Thoracic aorta (tissue), 2 donors: ENCODE measurements around the gene TCHHL1. TPM values are rescaled to one million over a fixed set of nuclear protein-coding genes. Genes with fewer than 3 reads are reported as not detected.

Source experiments
- ATAC-seq: fragments of 150-250 bp; one replicate; pipeline ENCODE4 v1.8.0; 2017; ENCODE audit warnings: low read depth; ENCODE audit not compliant: insufficient number of reproducible peaks, low FRiP score
- DNase-seq: peaks from one replicate; pipeline ENCODE4 v3.0.0-alpha.2; 2020; ENCODE audit warnings: low spot score
- H3K27ac ChIP-seq, 2 donors: fragments of 200-600 bp; sonication (generic); 1 replicate in 1 of 2; 2 replicates in 1 of 2; pipeline ENCODE4 v1.5.1; 2016; ENCODE audit warnings: mild to moderate bottlenecking in 2 of 2, moderate library complexity in 2 of 2
- H3K27me3 ChIP-seq: fragments of 200-600 bp; sonication (generic); replicated peaks from 2 replicates; pipeline ENCODE4 v1.6.0; 2016; ENCODE audit warnings: mild to moderate bottlenecking; ENCODE audit not compliant: insufficient read depth
- H3K36me3 ChIP-seq: fragments of 200-600 bp; sonication (generic); one replicate; pipeline ENCODE4 v1.5.1; 2016
- H3K4me1 ChIP-seq, 2 donors: fragments of 200-600 bp; sonication (generic); 1 replicate in 1 of 2; 2 replicates in 1 of 2; pipeline versions ENCODE4 v1.5.1 to v1.6.0; 2016; ENCODE audit warnings: low read depth in 2 of 2, mild to moderate bottlenecking in 1 of 2; ENCODE audit not compliant: control insufficient read depth in 1 of 2
- H3K4me3 ChIP-seq: fragments of 200-600 bp; sonication (generic); 2 replicates; pipeline ENCODE4 v1.5.1; 2016; ENCODE audit warnings: mild to moderate bottlenecking
- H3K9me3 ChIP-seq: fragments of 200-600 bp; sonication (generic); 2 replicates; pipeline ENCODE4 v1.5.1; 2016
- CTCF ChIP-seq: fragments of 200-600 bp; sonication (generic); IDR thresholded peaks from one replicate; pipeline ENCODE4 v1.5.1; 2019; ENCODE audit warnings: antibody characterized with exemption
- total RNA-seq, 2 donors: library from RNA; depleted of rRNA; stranded (reverse); fragments of >200 nt; gene quantifications; one replicate each; pipeline versions ENCODE4 v1.1.0 to v1.2.3, GENCODE V29; 2016

Gene TCHHL1
- total RNA-seq, 2 donors from 2014 or later: not detected

- Histone ChIP-seq H3K4me3 (peak overlapping the region; percentile 77), H3K27ac (no peak overlapping the region), H3K27me3 (peaks cover 4% of the 10 kb centered on the region), H3K36me3 (no peaks in the 10 kb centered on the region), H3K4me1 (peaks cover 29 to 38% of the 10 kb centered on the region in 2 donors), H3K9me3 (no peaks in the 10 kb centered on the region)
- ATAC-seq (no peak), DNase-seq (no peak)
- TF ChIP-seq CTCF: no peak
Measured at GRCh38 chr1:152107984-152108881, 19.4 kb upstream of the TCHHL1 start.

- ATAC-seq (no peak), DNase-seq (no peak)
- Histone ChIP-seq H3K27me3 (peaks cover 4% of the 10 kb centered on the region), H3K36me3 (no peaks in the 10 kb centered on the region), H3K4me1 (peaks cover 24 to 33% of the 10 kb centered on the region in 2 donors), H3K9me3 (no peaks in the 10 kb centered on the region), H3K4me3 (peak overlapping the region; percentile 77), H3K27ac (no peak overlapping the region)
- no peak for TF ChIP-seq CTCF
Measured at GRCh38 chr1:152107031-152107983, 18.4 kb upstream of the TCHHL1 start.

- Histone ChIP-seq H3K36me3 (no peaks in the 10 kb centered on the region), H3K4me1 (peaks cover 4 to 8% of the 10 kb centered on the region in 2 donors), H3K27ac (no peak overlapping the region), H3K27me3 (peaks cover 4% of the 10 kb centered on the region), H3K9me3 (no peaks in the 10 kb centered on the region), H3K4me3 (no peak overlapping the region)
- DNase-seq (no peak), ATAC-seq (no peak)
- no peak for TF ChIP-seq CTCF
Measured at GRCh38 chr1:152104854-152105253, 16.0 kb upstream of the TCHHL1 start.

GRCh38 chr1:152096931-152097330, 8.1 kb upstream of the TCHHL1 start:
- H3K9me3 ChIP-seq: peaks cover 16% of the 10 kb centered on the region
- no peak for DNase-seq
- H3K36me3 ChIP-seq: no peaks in the 10 kb centered on the region
- TF ChIP-seq CTCF: no peak
- H3K4me1 ChIP-seq: no peaks in the 10 kb centered on the region
- no peaks in the 10 kb centered on the region for H3K27me3 ChIP-seq
- no peak overlapping the region for H3K4me3 ChIP-seq
- H3K27ac ChIP-seq: no peak overlapping the region
- no peak for ATAC-seq

- Histone ChIP-seq H3K4me1 (no peaks in the 10 kb centered on the region), H3K27me3 (no peaks in the 10 kb centered on the region), H3K4me3 (no peak overlapping the region), H3K9me3 (no peaks in the 10 kb centered on the region), H3K27ac (no peak overlapping the region), H3K36me3 (no peaks in the 10 kb centered on the region)
- TF ChIP-seq CTCF: no peak
- ATAC-seq: no peak
- DNase-seq: no peak
Measured at GRCh38 chr1:152086760-152087159, 2.1 kb downstream of the TCHHL1 start.
